HL-60 (cell line): Measurements from ENCODE around the gene USP32.

Source experiments
- DNase-seq, 2 experiments: peaks; one replicate each; pipeline ENCODE4 v3.0.0-alpha.2; 2010 to 2020; ENCODE audit warnings: low read depth in 1 of 2, low spot score in 1 of 2
- H3K27ac ChIP-seq: fragments of 250-450 bp; sonication (Bioruptor Pico); replicated peaks from 2 replicates; pipeline ENCODE4 v1.5.1; 2020; ENCODE audit warnings: mild to moderate bottlenecking, moderate library complexity
- H3K27me3 ChIP-seq: fragments of 250-450 bp; sonication (Bioruptor Pico); 2 replicates; pipeline ENCODE4 v1.5.1; 2021; ENCODE audit warnings: mild to moderate bottlenecking, moderate library complexity; ENCODE audit not compliant: insufficient read depth, poor library complexity, severe bottlenecking
- H3K4me3 ChIP-seq: replicated peaks from 2 replicates; pipeline ENCODE4 v1.5.1; 2011; ENCODE audit warnings: mild to moderate bottlenecking, control low read depth, low read length; ENCODE audit not compliant: insufficient read depth
- GABPA ChIP-seq: IDR thresholded peaks from 2 replicates; pipeline ENCODE4 v1.6.1; 2012; ENCODE audit warnings: low read depth
- POLR2AphosphoS5 ChIP-seq: IDR thresholded peaks from 2 replicates; pipeline ENCODE4 v1.6.1; 2012; ENCODE audit warnings: low read depth
- REST ChIP-seq: IDR thresholded peaks from 2 replicates; pipeline ENCODE4 v1.6.1; 2012; ENCODE audit warnings: low read depth; ENCODE audit not compliant: insufficient replicate concordance
- SPI1 ChIP-seq: IDR thresholded peaks from 2 replicates; pipeline ENCODE4 v1.6.1; 2012; ENCODE audit warnings: low read depth, mild to moderate bottlenecking, borderline replicate concordance
- TF ChIP-seq, protein P1 (sequence below): IDR thresholded peaks from one replicate; pipeline ENCODE4 v1.5.1; 2011; ENCODE audit warnings: low read length, control low read depth, inconsistent platforms; ENCODE audit not compliant: insufficient read depth

The USP32 gene

DNA sequence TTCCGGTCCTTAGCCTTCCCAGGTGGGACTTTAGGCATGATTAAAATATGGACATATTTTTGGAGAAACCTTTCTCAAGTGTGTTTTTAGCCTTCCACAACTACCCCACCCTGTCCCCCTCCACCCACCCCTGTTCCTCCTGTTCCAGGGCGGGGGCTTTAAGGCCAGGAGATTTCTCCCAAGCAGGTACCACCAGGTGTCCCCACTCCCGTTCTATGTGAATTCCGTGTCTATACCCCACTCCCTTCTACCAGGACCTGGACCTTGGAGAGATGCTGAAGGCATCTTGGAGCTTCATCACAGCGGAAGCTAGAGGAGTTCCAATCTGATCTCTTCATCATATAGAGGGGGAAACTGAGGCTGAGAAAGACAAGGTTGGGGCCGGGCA, 232.5 kb downstream of the USP32 start:
- Histone ChIP-seq H3K27me3 (no peaks in the 10 kb centered on the region), H3K27ac (no peak overlapping the region), H3K4me3 (no peak overlapping the region)
- TF ChIP-seq REST (no peak), SPI1 (no peak), GABPA (no peak), POLR2AphosphoS5 (no peak)
- TF ChIP-seq, protein P1, sequence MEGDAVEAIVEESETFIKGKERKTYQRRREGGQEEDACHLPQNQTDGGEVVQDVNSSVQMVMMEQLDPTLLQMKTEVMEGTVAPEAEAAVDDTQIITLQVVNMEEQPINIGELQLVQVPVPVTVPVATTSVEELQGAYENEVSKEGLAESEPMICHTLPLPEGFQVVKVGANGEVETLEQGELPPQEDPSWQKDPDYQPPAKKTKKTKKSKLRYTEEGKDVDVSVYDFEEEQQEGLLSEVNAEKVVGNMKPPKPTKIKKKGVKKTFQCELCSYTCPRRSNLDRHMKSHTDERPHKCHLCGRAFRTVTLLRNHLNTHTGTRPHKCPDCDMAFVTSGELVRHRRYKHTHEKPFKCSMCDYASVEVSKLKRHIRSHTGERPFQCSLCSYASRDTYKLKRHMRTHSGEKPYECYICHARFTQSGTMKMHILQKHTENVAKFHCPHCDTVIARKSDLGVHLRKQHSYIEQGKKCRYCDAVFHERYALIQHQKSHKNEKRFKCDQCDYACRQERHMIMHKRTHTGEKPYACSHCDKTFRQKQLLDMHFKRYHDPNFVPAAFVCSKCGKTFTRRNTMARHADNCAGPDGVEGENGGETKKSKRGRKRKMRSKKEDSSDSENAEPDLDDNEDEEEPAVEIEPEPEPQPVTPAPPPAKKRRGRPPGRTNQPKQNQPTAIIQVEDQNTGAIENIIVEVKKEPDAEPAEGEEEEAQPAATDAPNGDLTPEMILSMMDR, result no peak
- no peak for DNase-seq

- H3K27me3 ChIP-seq, result no peaks in the 10 kb centered on the region
- DNase-seq, result no peak
- no peak overlapping the region for H3K4me3 ChIP-seq
- no peak overlapping the region for H3K27ac ChIP-seq
- TF ChIP-seq GABPA (no peak), SPI1 (no peak), REST (no peak), POLR2AphosphoS5 (no peak)
- TF ChIP-seq, protein P1, result no peak
These were observed 233.0 kb downstream of the USP32 start for GRCh38 chr17:60158751-60159478.

DNA sequence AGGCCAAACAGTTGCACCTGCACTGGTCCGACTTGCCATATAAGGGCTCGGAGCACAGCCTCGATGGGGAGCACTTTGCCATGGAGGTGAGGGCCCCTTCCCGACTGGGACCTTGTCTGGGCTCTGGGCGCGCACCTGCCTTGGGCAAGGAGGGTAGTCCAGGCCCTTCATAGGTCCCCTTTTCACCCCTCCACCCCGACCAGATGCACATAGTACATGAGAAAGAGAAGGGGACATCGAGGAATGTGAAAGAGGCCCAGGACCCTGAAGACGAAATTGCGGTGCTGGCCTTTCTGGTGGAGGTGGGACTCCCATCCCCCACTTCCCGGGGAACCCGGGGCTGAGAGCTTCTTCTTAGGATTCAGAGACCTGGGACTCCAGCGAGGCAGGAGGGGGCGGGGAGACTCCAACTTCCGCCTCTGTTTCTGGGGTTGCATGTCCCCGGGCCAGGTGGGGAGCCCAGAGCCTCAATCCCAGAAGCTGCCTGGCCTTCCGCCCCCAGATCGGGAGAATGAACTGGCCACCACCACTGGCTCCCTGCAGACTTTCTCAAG, 234.4 kb downstream of the USP32 start:
- no peak overlapping the region for H3K27ac ChIP-seq

More for the DNA sequence above, 234.4 kb downstream of the USP32 start:
- no peaks in the 10 kb centered on the region for H3K27me3 ChIP-seq
- no peak for DNase-seq
- no peak for TF ChIP-seq GABPA
- no peak for TF ChIP-seq POLR2AphosphoS5
- TF ChIP-seq SPI1, result no peak
- TF ChIP-seq, protein P1, result no peak
- TF ChIP-seq REST, result no peak
- no peak overlapping the region for H3K4me3 ChIP-seq
